ENCODE results near the gene ZNF665. TPM values are rescaled to one million over a fixed set of nuclear protein-coding genes. Genes with fewer than 3 reads are reported as not detected.
"Not testable (repeated sequence)": the region's sequence is repeated elsewhere in the genome, so short reads cannot be mapped to it uniquely, and the experiment has no call there.

The ZNF665 gene
- total and polyA plus RNA-seq, 8 donors, result 0.72 to 9.5 (median 2.0) TPM

- intact Hi-C loops (cut with DNase I; ENCODE audit: low total_unique reads), result no loop called here
- Histone ChIP-seq H3K4me3 (peak overlapping the region; percentile 52 to 72 (median 60)), H3K27me3 (no peaks in the 10 kb centered on the region), H3K4me1 (peaks cover 0 to 20% (median 9%) of the 10 kb centered on the region in 4 donors), H3K27ac (no peak overlapping the region), H3K9me3 (peaks cover 0 to 41% (median 21%) of the 10 kb centered on the region in 4 donors), H3K36me3 (peaks cover 0 to 6% (median 0%) of the 10 kb centered on the region in 4 donors)
- no peak for TF ChIP-seq POLR2AphosphoS5 (IDR thresholded peaks at IDR 0.05)
- no peak for TF ChIP-seq CTCF (IDR thresholded peaks at IDR 0.05)
- TF ChIP-seq EP300 (IDR thresholded peaks at IDR 0.05), result no peak
- no peak for TF ChIP-seq POLR2A (IDR thresholded peaks at IDR 0.05)
- 33 to 53% (median 50%) methylated on average over 6 of the region's 6 CpGs for WGBS, 5 donors
- DNase-seq, result peak in 1 of 2 donors; percentile 12
These were observed 61.4 kb downstream of the ZNF665 start for GRCh38 chr19:53131727-53132126.

- intact Hi-C loops (cut with DNase I; ENCODE audit: low total_unique reads), result no loop called here
- DNase-seq, result peak in 1 of 2 donors; percentile 6
- H3K27ac ChIP-seq, result no peak overlapping the region
- no peak overlapping the region for H3K4me3 ChIP-seq
- no peak for TF ChIP-seq EP300 (IDR thresholded peaks at IDR 0.05)
- no peak for TF ChIP-seq POLR2A (IDR thresholded peaks at IDR 0.05)
- no peak for TF ChIP-seq CTCF (IDR thresholded peaks at IDR 0.05)
- no peak for TF ChIP-seq POLR2AphosphoS5 (IDR thresholded peaks at IDR 0.05)
- WGBS, 5 donors, result 76 to 100% (median 87%) methylated on average over 3 to 4 of the region's 4 CpGs
- H3K36me3 ChIP-seq, result peaks cover 0 to 6% (median 0%) of the 10 kb centered on the region in 4 donors
- H3K9me3 ChIP-seq, result peaks cover 0 to 35% (median 18%) of the 10 kb centered on the region in 4 donors
- no peaks in the 10 kb centered on the region for H3K27me3 ChIP-seq
- H3K4me1 ChIP-seq, result peaks cover 0 to 20% (median 9%) of the 10 kb centered on the region in 4 donors
These were observed 62.0 kb downstream of the ZNF665 start for GRCh38 chr19:53131085-53131590.

- no peak overlapping the region for H3K4me3 ChIP-seq
- no peaks in the 10 kb centered on the region for H3K27me3 ChIP-seq
- WGBS, 5 donors, result 63 to 82% (median 75%) methylated on average over 7 of the region's 7 CpGs
- intact Hi-C loops (cut with DNase I; ENCODE audit: low total_unique reads), result no loop called here
- peaks cover 0 to 32% (median 15%) of the 10 kb centered on the region in 4 donors for H3K9me3 ChIP-seq
- H3K36me3 ChIP-seq, result peaks cover 0 to 6% (median 0%) of the 10 kb centered on the region in 4 donors
- peak in 1 of 2 donors; percentile 34 for DNase-seq
- peaks cover 0 to 20% (median 9%) of the 10 kb centered on the region in 4 donors for H3K4me1 ChIP-seq
- TF ChIP-seq POLR2A (IDR thresholded peaks at IDR 0.05) (no peak), POLR2AphosphoS5 (IDR thresholded peaks at IDR 0.05) (no peak), EP300 (IDR thresholded peaks at IDR 0.05) (no peak), CTCF (IDR thresholded peaks at IDR 0.05) (no peak)
- H3K27ac ChIP-seq, result no peak overlapping the region
These were observed 62.7 kb downstream of the ZNF665 start for GRCh38 chr19:53130506-53130905.

- intact Hi-C loops (cut with DNase I; ENCODE audit: low total_unique reads); H3K27ac ChIP-seq; H3K4me3 ChIP-seq; DNase-seq; H3K4me1 ChIP-seq; H3K27me3 ChIP-seq: not testable (repeated sequence)
- H3K36me3 ChIP-seq, result peaks cover 0 to 25% (median 10%) of the 10 kb centered on the region in 4 donors
- H3K9me3 ChIP-seq, result peaks cover 0 to 20% (median 9%) of the 10 kb centered on the region in 4 donors
- WGBS, 5 donors, result 65 to 76% (median 68%) methylated on average over 8 to 9 of the region's 15 CpGs
These were observed 66.2 kb downstream of the ZNF665 start for GRCh38 chr19:53126733-53127526.
